HG03045 (cell line): ENCODE results near the gene PCDH9.

Experiments used
- ATAC-seq: cut with Tn5 transposase; IDR thresholded peaks from one replicate; pipeline ENCODE4 v1.9.1; 2021; ENCODE audit warnings: mild to moderate bottlenecking, moderate library complexity; ENCODE audit not compliant: unreplicated experiment

The PCDH9 gene

DNA sequence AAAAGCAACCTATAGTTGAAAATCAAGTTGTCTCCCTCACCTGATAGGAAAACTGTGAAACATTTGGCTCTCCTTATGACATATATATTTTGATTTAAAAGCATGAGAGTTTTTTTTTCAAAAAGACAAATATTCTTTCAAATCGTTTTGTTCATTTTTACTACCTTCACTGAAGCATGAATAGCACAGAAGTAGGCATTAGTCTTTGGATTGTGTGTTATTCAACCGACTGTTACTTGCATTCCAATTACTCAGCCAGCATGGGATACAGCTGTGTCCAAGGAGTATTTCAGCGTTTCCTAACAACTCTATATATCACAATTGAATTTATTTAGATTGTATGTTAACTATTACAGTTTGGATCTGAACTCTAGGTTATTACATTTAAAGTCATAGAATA lies 135.2 kb downstream of the PCDH9 start:
- no peak for ATAC-seq

DNA sequence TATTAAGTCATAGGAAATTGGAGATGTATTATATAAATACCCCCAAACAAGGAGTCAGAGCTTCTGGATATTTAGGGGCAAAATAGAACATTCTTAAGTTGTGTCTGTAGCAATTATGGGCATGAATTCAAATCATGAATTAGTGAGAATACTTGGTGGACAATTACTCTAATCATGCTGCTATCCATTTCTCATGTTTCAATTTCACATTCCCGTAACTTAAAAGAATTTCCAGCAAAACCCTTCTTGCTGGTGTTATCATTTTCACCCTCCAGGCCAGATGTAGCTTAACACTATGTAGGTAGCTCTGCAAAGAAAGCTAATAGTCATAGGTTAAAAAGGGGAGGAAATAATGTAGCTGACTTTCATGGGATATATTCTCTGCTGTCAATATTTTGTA lies 136.1 kb downstream of the PCDH9 start:
- ATAC-seq, result no peak

DNA sequence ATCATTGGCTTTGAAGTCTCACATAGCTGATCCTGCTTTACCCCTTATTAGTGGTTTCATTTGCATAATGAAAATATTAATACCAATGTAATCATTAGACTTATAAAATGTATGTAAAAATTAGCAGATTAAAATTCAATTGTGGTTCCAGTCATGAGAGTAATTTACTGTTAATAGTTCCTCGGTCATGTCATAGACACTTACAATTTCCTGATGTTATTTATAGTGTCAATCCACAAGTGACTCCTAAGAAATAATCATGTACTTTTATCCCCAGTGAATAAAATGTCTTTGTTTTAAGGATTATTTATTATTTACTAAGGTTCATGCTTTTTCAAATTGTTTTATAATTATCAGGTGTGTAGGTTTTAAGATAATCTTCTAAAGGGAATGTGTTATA lies 138.5 kb downstream of the PCDH9 start:
- ATAC-seq, result no peak

DNA sequence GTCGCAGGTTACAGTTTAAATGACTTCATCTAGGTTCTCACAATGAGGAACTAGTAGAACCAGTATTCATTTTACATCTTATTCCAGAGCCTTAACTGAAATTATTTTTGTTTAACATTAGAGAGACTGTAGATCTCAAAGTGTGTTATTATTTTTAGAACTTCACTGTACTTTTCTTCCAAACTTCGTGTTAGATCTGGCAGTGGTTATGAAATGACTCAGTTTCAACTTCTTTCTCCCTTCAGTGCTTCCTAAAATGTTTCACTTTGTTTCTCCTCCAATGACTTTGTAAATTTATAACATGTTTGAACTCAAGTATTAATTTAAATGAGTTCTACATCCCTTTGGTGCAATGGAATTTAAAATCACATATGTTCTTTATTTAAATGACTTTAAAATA lies 139.3 kb downstream of the PCDH9 start:
- ATAC-seq, result no peak

- ATAC-seq, result no peak
These were observed 142.6 kb downstream of the PCDH9 start for GRCh38 chr13:67087527-67087926.

GRCh38 chr13:67086260-67086659 lies 143.9 kb downstream of the PCDH9 start:
- no peak for ATAC-seq

DNA sequence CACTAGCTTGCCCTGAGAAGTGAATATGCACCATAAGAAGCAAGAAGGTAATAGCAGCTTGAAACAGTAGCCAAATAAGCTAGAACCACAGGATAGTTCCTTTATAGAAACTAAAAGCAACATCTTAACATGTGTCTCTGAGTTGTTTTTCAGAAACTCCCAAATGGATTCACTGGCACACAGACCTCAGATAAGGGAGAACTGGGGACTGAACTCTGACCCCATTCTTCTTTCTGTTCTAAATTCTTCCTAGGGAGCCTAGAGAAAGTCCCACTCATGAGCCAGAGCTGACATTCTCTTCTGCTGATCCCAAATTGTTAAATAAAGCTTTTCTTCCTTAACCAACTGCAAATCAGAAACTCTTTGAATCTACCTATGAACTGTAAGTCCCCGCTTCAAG lies 146.1 kb downstream of the PCDH9 start:
- no peak for ATAC-seq

DNA sequence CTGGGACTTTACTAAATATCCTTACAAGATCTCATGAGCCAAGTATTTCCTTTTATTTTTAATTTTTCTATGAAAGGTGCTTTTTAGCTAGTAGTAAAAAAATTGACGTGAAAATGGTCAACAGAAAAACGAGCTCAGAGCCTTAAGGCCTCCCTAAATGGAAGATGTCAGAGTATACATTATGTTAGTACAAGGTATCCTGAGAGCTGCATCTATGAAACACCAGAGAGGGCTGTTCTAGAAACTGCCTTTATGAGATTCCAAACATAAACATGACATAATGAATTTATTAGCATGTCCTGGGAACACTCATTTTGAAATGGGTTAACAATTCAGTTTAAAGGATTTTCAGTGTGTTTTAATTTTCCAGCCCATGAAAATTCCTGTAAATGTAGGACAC lies 146.6 kb downstream of the PCDH9 start:
- no peak for ATAC-seq

DNA sequence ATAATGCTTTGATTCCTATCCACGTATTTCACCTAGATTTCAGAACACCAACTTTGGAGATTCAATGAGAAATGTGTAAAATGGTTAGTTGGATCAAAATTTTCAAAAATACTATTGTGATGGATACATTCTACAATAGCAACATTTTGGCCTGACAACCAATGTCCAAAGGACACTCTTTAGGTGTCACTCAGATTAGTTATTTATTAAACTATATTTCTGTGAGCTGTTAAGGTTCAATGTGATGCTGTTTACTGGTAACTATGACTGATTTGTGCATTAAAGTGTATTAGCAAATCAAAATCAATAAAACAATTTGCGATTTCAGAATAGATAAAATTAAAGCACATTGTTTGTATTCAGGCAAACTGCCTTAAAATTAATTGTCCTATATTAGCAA lies 149.8 kb downstream of the PCDH9 start:
- no peak for ATAC-seq

- ATAC-seq, result no peak
These were observed 152.1 kb downstream of the PCDH9 start for GRCh38 chr13:67078062-67078461.

DNA sequence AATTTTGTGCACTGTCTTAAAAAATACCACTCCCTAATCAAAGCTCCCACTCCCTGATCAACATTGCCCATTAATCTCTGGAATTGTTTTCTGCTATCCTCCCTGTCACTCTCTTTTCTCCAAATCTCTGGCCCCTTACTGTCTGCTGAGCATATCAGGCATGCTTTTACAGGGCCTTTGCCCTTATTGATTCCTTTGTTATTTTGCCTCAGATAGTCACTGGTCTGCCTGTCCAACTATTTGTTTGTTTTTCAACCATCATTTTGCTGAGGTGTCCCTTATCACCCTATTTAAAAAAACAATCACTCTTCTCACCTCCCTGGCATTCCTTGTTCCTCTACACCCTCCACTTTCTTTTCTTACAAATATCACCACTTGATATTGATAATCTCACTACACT lies 153.0 kb downstream of the PCDH9 start:
- ATAC-seq, result no peak

DNA sequence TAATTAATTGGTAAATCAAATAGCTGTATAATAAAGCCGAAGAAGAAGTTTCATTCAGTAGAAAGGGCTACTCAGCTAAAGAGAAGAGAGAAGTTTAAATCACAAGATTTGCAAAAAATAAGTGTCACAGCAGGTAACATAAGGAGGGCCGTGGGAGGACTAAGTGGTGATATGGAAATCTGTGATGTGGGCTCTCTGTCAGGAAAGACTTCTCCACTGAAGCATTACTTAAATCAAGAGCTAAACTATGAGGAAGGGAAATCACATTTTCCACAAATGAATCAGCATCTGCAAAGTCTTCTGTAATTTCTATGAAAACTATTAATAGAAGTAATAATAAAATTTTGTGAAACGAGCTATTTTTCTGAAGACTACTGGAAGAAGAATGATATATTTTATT lies 153.8 kb downstream of the PCDH9 start:
- ATAC-seq, result no peak

- no peak for ATAC-seq
These were observed 154.9 kb downstream of the PCDH9 start for GRCh38 chr13:67075239-67075638.

DNA sequence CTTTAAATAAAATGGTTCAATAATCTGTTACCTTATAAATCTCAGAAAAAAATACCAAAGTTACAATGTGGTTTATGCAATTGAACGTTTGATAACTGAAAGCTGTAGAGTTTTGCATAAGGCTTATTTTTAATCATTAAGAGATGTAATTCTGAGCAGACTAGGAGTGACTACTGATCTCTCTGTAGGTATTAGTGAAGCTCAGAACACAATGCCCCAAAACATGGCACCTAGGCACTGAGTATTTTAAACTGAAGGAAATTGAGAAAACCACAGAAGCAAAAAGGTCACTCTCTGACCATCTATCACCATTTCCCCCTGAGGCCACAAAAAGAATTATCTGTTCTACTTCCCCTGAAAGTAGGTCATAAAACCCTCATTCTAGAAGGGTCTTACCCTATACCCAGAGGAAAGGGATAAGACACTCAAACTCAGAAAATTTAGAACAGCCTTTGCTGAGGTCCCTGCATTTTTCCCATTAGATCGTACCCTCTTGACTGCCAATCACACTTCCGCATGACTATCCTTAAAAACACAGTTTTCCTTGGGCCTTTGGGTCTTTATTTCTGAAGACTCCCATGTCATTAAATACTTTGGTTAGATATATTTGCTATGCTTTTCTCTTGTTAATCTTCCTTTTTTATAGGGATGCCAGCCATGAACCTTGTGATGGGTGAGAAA lies 158.1 kb downstream of the PCDH9 start:
- no peak for ATAC-seq

GRCh38 chr13:67070306-67070705 lies 159.8 kb downstream of the PCDH9 start:
- no peak for ATAC-seq

- no peak for ATAC-seq
These were observed 160.9 kb downstream of the PCDH9 start for GRCh38 chr13:67069117-67069767.

DNA sequence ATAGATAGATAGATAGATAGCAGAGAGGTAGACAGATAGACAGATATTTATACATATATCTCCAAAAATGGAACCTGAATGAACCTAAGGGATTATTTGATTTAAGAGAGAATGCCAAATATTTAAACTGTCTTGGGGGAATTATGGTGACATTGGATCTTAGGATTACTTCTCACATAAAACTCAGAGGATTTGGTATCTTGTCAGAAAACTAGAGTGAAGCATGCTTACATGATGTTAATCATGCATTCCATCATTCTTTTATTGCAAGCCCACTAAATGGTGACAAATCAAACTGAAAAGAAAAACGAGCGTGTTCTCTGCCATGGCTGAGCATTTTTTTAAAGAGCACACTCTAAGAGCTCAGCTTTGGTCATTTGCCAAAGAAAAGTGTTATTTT lies 165.2 kb downstream of the PCDH9 start:
- no peak for ATAC-seq

DNA sequence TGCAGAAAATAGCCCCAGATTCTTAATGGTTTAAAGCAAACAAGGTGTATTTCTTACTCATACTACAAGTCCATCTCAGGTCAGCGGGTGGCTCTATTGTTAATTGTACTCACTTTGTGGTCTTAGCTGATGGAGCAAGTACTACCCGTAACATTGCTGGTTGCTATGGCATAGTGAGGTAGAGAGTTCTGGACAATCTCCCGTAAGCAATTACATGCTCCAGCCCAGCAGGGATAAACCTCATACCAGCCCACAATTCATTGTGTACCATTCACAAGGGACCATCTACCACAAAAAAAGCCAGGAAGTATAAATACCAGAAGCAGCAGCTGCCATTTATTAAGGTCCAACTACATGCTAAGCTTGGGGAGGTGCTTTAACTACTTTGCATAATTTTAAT lies 167.1 kb downstream of the PCDH9 start:
- no peak for ATAC-seq

- ATAC-seq, result no peak
These were observed 168.0 kb downstream of the PCDH9 start for GRCh38 chr13:67062160-67062559.

DNA sequence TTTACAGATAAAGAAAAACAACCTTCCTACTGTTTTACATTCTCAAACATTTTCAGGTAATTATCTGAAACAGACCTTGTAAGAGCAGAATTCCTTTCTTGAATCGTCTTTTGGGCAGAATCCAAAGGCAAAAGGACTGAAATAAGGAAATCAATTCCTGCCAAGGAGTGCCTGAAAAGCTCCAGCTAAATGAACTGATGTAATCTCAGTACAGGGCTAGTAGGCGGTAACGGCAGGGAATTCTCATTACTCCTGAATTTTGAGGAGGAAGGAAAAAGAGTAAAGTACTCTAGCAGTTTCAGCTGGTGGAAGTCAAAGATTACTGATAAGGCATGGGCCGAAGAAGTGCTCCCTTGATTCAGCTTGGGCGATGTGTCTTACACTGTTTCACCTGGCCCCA lies 168.4 kb downstream of the PCDH9 start:
- ATAC-seq, result no peak

DNA sequence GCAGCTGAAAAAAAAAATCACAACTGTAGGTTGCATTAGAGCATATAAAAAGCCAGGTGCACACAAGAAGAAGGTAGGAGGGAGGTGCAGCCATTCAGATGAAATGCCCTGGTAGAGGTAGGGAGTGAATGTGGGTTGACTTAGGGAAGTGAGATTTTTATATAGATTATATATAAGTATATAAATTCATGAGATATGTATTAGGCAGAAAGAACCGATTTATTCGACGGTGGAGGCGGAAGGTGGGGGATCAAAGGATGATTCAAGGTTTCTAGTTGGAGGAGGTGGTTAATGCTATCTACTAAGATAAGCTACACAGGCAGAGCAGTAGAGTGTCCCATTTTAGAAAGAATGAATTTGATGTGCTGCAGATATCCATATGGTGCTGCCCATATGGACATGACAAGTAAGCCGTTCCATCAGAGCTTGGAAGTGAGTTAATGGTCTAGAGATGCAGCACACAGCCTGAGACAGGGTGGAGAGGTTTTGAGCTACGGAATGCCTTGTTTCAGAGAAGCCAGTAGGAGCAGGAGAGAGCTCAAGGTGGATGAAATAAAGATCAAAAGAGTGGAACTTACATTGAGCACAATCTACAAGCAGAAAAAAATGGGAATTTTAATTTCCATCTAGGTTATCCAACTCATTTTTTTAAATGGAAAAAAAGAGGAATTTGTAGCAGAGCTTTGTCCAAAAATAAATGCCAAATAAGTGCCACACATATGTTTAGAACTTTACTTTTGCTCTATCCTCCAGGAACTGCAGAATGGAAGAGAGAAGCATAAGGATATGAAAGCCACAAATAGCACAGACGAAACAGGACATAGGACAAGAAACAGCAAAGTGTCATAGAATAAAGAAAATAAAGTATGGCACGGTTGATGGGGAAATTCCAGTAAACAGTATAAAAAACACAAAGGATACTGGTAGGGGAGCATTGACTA lies 177.3 kb downstream of the PCDH9 start:
- no peak for ATAC-seq

- no peak for ATAC-seq
These were observed 180.4 kb downstream of the PCDH9 start for GRCh38 chr13:67049744-67050143.
